IPS-15b (cell line): ENCODE measurements around the gene TERT.
"Not testable (repeated sequence)": the region's sequence is repeated elsewhere in the genome, so short reads cannot be mapped to it uniquely, and the experiment has no call there.

Experiments used
- H3K27me3 ChIP-seq: one replicate; pipeline ENCODE4 v1.6.1; 2013; ENCODE audit warnings: low read length; ENCODE audit not compliant: control insufficient read depth, insufficient read depth
- H3K36me3 ChIP-seq: one replicate; pipeline ENCODE4 v1.6.1; 2013; ENCODE audit warnings: low read length; ENCODE audit not compliant: control insufficient read depth, insufficient read depth
- H3K4me1 ChIP-seq: one replicate; pipeline ENCODE4 v1.6.1; 2013; ENCODE audit warnings: mild to moderate bottlenecking, low read length; ENCODE audit not compliant: control insufficient read depth, insufficient read depth
- H3K4me3 ChIP-seq: one replicate; pipeline ENCODE4 v1.5.1; 2013; ENCODE audit warnings: low read depth, low read length
- H3K9ac ChIP-seq: one replicate; pipeline ENCODE4 v1.6.1; 2013; ENCODE audit warnings: low read depth, mild to moderate bottlenecking, low read length
- H3K9me3 ChIP-seq: one replicate; pipeline ENCODE4 v1.6.1; 2013; ENCODE audit warnings: mild to moderate bottlenecking, low read length; ENCODE audit not compliant: control insufficient read depth, insufficient read depth

The TERT gene

DNA sequence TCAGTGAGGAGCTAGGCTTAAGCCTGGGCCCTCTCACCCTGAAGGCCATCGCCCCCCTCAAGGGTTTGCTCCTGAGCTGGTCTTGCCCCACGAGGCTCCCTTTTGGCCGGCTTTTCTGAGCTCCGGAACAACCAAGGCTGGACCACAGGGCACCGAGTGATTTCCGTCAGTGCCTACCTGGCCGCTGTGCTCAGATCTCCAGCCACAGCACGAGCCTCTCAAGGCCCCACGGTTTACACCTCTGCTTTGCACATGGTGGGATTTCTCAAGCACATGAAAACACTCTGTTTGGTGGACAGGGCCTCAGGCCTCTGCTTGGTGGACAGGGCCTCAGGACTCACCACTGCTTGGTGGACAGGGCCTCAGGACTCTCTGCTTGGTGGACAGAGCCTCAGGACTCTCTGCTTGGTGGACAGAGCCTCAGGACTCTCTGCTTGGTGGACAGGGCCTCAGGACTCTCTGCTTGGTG, 34.3 kb upstream of the TERT start:
- Histone ChIP-seq H3K27me3 (no peaks in the 10 kb centered on the region), H3K4me3 (no peak overlapping the region), H3K9me3 (no peaks in the 10 kb centered on the region), H3K9ac (no peak overlapping the region), H3K36me3 (peaks cover 53% of the 10 kb centered on the region), H3K4me1 (no peaks in the 10 kb centered on the region)

DNA sequence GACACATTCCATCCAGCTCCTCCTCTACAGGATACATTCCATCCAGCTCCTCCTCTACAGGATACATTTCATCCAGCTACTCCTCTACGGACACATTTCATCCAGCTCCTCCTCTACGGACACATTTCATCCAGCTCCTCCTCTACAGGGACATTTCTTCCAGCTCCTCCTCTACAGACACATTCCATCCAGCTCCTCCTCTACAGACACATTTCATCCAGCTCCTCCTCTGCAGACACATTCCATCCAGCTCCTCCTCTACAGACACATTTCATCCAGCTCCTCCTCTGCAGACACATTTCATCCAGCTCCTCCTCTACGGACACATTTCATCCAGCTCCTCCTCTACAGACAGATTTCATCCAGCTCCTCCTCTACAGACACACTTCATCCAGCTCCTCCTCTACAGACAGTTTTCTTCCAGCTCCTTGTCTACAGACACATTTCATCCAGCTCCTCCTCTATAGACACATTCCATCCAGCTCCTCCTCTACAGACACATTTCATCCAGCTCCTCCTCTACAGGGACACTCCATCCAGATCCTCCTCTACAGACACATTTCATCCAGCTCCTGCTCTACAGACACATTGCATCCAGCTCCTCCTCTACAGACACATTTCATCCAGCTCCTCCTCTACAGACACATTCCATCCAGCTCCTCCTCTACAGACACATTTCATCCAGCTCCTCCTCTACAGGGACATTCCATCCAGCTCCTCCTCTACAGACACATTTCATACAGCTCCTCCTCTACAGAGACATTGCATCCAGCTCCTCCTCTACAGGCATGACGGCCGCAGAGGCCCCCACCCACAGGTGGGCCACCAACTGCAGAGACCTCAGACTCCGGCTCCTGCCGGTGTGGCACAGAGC, 33.6 kb upstream of the TERT start:
- not testable (repeated sequence) for H3K4me1 ChIP-seq, H3K4me3 ChIP-seq, H3K9me3 ChIP-seq, H3K27me3 ChIP-seq, H3K9ac ChIP-seq
- H3K36me3 ChIP-seq, result peaks cover 57% of the 10 kb centered on the region

DNA sequence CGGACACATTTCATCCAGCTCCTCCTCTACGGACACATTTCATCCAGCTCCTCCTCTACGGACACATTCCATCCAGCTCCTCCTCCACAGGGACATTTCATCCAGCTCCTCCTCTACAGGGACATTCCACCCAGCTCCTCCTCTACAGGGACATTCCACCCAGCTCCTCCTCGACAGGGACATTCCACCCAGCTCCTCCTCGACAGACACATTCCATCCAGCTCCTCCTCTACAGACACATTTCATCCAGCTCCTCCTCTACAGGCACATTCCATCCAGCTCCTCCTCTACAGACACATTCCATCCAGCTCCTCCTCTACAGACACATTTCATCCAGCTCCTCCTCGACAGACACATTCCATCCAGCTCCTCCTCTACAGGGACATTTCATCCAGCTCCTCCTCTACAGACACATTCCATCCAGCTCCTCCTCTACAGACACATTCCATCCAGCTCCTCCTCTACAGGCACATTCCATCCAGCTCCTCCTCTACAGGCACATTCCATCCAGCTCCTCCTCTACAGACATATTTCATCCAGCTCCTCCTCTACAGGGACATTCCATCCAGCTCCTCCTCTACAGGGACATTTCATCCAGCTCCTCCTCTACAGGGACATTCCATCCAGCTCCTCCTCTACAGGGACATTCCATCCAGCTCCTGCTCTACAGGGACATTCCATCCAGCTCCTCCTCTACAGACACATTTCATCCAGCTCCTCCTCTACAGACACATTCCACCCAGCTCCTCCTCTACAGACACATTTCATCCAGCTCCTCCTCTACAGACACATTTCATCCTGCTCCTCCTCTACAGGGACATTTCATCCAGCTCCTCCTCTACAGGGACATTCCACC, 32.3 kb upstream of the TERT start:
- not testable (repeated sequence) for H3K4me1 ChIP-seq, H3K4me3 ChIP-seq, H3K9ac ChIP-seq, H3K9me3 ChIP-seq, H3K27me3 ChIP-seq
- H3K36me3 ChIP-seq, result peaks cover 56% of the 10 kb centered on the region

DNA sequence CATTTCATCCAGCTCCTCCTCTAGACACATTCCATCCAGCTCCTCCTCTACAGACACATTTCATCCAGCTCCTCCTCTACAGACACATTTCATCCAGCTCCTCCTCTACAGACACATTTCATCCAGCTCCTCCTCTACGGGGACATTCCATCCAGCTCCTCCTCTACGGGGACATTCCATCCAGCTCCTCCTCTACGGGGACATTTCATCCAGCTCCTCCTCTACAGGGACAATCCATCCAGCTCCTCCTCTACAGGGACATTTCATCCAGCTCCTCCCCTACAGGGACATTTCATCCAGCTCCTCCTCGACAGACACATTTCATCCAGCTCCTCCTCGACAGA, 31.6 kb upstream of the TERT start:
- not testable (repeated sequence) for H3K9me3 ChIP-seq, H3K9ac ChIP-seq, H3K4me1 ChIP-seq, H3K27me3 ChIP-seq, H3K4me3 ChIP-seq
- H3K36me3 ChIP-seq, result peaks cover 56% of the 10 kb centered on the region

DNA sequence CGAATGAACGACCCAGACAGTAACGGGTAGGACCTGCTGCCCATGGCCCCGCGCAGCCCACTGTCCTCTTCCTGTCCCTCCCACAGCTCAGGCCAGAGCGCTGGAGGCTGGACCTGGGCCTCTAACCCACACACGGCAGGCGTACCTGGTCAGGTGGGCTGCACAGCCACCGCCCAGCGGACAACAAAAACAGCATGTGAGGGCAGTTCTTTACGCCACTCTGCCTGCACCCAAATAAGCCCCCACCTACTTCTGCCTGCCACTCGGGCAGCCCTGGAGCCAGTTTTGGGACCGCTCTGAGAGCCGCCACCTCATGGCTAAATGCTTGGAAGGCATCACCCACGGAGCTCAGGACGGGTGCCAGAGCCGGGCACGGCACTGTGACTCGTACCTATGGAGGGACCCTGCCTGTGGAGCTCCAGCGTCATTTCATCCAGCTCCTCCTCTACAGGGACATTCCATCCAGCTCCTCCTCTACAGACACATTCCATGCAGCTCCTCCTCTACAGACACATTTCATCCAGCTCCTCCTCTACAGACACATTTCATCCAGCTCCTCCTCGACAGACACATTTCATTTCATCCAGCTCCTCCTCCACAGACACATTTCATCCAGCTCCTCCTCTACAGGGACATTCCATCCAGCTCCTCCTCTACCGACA, 31.1 kb upstream of the TERT start:
- peaks cover 57% of the 10 kb centered on the region for H3K36me3 ChIP-seq
- H3K9ac ChIP-seq, result no peak overlapping the region

DNA sequence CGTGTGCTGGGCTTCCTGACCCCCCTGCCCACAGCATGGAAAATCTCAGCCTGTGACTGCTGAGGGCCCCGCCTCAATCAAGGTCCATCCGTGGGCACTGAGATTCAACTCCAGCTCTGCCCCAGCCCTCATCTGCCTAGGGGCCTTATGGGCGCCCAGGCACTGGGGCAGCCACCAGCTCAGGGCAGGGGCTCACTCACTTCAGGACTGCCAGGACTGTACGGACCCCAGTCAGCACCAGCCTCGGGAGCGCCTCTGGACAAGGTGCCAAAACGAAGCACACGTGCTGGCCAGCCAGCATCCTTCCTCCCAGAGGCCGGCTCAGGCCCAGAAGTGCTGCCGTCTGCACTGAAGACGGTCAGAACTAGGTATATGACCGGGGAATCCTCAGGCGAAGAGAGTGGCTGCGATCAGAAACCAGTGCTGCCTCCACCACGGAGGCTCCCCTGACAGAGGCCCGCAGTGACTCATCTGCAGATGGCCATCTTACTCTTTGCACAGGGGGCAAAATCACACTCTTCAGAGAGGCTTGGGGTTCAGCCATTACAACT, 30.4 kb upstream of the TERT start:
- Histone ChIP-seq H3K9ac (no peak overlapping the region), H3K4me3 (no peak overlapping the region), H3K4me1 (no peaks in the 10 kb centered on the region), H3K9me3 (no peaks in the 10 kb centered on the region), H3K36me3 (peaks cover 57% of the 10 kb centered on the region), H3K27me3 (no peaks in the 10 kb centered on the region)

More for the DNA sequence above, 31.1 kb upstream of the TERT start:
- no peaks in the 10 kb centered on the region for H3K9me3 ChIP-seq
- no peak overlapping the region for H3K4me3 ChIP-seq
- no peaks in the 10 kb centered on the region for H3K4me1 ChIP-seq
- no peaks in the 10 kb centered on the region for H3K27me3 ChIP-seq

DNA sequence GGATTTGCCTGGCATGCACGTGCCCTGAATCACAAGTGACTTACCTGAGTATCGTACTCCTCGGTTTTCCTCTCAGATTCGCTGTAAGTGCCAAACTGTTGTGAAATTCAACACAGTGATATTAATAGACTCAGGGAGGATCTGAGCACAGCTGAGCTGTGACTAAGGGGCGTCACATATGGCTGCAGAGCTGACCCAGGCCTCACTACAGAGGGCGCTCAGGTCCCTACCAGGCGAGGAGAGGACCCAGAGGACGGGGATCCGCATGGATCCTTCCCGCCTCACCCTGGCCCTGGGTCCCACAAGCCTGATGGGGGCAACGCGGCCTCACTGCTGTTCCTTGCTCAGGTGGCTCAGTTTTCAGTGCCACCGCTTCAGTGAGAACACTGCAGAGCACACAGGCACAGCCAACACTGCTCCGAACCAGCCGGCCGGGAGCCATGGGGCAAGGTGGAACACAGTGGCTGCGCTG, 29.9 kb upstream of the TERT start:
- Histone ChIP-seq H3K27me3 (no peaks in the 10 kb centered on the region), H3K36me3 (peaks cover 57% of the 10 kb centered on the region), H3K9me3 (no peaks in the 10 kb centered on the region), H3K4me3 (no peak overlapping the region), H3K9ac (no peak overlapping the region), H3K4me1 (no peaks in the 10 kb centered on the region)

DNA sequence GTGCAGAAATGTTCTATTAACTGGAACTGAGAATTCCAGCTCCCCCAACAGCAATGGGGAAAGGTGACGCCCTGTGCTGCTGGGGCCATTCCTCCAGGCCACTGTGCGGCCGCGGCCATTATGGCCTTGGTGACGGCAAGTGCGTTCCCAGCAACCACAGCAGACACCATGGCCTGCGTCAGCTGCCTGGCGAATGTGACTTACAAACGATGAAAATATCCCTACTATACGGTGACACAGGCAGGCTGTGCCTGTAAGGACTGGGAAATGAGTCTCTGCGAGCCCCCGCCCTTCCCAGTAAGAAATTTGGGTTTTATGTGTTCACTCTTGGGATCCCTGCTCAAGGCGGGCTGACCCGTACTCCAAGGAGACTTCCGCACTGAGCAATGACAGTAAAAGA, 29.4 kb upstream of the TERT start:
- Histone ChIP-seq H3K4me3 (no peak overlapping the region), H3K36me3 (peaks cover 59% of the 10 kb centered on the region), H3K4me1 (no peaks in the 10 kb centered on the region), H3K9ac (no peak overlapping the region), H3K27me3 (no peaks in the 10 kb centered on the region), H3K9me3 (no peaks in the 10 kb centered on the region)

DNA sequence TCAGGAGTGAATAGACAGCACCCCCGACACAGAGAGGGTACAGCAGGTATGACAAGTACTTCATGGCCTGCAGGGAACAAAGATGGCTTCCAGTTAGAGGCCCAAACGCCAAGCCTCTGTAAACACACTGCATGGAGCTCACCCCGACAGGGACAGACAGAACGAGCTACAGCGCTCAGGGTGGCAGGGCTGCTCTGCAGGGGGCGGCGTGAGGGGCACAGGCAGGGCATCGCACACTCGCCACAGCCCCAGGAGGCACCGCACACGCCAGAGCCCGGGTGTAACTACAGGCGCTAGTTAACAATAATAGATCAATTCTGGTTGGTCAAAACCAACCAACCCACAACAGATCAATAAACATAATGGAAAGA, 28.9 kb upstream of the TERT start:
- Histone ChIP-seq H3K4me1 (no peaks in the 10 kb centered on the region), H3K9me3 (no peaks in the 10 kb centered on the region), H3K27me3 (no peaks in the 10 kb centered on the region), H3K9ac (no peak overlapping the region), H3K36me3 (peaks cover 59% of the 10 kb centered on the region), H3K4me3 (no peak overlapping the region)

DNA sequence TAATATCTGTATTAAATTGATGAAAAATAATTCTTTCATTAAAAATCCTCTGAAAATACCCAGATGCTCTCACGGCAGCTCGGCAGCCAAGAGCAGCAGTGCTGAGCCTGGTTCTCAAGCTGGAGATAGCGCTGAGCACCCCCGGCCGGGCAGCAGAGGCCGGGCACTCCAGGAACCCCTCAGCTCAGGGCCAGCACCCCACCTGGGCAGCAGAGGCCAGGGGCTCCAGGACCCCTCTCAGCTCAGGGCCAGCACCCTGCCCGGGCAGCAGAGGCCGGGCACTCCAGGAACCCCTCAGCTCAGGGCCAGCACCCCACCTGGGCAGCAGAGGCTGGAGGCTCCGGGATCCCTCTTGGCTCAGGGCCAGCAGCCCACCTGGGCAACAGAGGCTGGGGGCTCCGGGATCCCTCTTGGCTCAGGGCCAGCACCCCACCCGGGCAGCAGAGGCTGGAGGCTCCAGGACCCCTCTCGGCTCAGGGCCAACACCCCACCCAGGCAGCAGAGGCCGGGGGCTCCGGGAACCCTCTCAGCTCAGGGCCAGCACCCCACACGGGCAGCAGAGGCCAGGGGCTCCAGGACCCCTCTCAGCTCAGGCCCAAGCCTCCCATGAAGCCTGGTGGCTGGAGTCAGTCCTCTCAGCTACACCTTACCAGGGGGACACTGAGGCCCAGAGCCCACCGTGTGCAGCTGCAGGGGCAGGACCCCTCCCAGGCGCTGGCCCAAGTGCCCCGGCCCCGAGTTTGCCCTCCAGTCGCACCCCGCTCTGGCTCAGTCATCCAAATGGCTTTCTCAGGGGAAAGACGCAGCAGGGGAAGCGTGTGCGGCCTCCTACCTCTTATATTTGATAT, 28.3 kb upstream of the TERT start:
- peaks cover 64% of the 10 kb centered on the region for H3K36me3 ChIP-seq
- H3K9me3 ChIP-seq, result no peaks in the 10 kb centered on the region
- H3K27me3 ChIP-seq, result no peaks in the 10 kb centered on the region
- no peaks in the 10 kb centered on the region for H3K4me1 ChIP-seq
- H3K9ac ChIP-seq, result no peak overlapping the region
- no peak overlapping the region for H3K4me3 ChIP-seq
